ENCODE measurements around the gene NEK8. TPM values are rescaled to one million over a fixed set of nuclear protein-coding genes. Genes with fewer than 3 reads are reported as not detected.

NEK8 gene
- total RNA-seq, result 7.1 TPM

DNA sequence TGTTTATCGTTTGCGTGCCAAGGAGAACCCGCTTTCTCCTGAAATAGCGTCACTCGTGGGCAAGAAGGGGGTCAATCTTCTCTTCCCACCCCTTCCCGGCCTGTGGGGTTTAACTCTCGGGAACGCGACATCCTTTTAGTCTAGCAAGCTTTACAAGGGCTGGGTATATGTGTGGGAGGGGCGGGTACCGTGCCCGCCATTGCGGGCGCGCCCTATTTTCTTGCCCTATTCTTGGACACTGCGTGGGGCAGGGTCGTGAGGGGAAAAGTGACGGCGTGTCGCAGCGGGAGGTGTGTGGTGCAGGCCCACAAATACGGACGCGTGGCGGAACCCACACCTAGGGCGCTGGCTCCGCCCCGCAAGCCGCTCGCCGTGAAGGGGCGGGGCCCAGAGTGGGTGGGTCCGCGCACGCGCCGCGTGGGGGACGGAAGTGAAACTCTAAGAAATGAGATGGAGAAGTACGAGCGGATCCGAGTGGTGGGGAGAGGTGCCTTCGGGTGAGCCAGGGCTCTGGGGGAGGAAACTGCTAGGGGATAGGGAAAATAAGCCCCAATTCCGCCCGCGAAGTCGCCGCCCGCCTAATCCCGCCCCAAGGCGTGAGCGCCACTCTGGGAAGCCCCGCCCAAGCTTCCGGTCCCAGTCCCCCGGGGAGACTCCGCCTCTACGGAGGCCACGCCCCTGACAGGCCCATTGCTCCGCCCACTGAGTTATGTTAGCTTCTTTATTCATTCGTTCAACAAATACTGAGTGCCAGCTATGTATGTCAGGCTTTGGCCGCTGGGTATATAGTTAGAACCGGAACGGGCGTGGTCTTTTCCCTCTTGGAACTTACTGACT, at the start of gene NEK8:
NEK8 (plus strand) TSS at position 425 of the 837 bp plus-strand sequence; CDS start at position 451, 26 bp downstream.

DNA sequence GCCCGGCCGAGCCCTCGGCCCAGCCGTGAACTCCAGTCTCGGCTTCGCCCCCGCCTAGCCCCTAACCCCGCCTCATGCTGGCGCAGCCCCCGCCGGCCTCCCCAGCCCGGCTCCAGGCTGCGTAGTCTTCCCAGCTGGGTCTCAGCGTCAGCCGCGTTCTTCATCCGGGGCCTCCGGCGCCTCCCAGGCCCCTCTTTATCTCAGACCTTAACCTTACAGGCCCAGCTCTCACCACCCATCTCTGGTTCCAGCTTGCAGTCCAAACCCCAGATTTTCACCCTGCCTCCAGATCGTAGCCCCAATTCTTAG, 16.9 kb upstream of the NEK8 start, which contains the start of gene PROCA1:
PROCA1 (minus strand) TSS at position 166 of the 309 bp plus-strand sequence. CDS start 228 bp downstream, outside the sequence.

DNA sequence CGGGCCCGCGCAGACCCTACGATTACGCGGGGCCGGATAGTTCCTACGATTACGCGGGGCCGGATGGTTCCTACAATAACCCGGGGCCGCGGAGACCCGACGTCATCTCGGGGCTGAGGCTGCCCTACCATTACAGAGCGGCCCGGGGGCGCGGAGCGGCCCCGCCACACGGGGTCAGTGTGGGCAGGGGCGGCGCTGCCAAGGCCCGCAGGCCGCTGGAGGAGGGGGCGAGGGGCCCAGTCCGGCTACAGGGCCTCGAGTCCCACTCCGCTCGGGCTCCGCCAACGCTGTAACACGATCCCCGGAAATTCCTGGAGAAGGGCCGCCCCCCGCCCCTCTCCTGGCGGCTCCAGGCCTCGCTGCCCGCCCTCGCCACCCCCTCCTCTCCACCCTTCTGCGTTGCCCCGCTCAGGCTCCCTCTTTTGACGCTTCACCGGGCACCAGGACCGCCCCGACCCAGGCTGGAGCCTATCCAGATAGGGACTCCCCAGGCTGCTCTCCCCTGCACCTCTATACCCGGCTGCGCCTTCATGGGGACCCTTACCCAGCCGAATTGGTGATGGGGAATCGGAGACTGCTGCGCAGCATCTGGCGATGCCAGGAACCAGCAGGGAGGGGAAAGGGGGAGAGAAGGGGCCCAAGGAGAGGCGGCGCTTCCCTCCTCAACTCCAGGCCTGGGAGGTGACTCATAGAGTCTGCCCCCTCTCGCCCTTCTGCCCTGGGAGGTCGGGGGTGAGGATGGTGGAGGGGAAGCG, 10.8 kb upstream of the NEK8 start, which contains the start of gene RAB34:
RAB34 (minus strand) TSS at position 291 of the 755 bp plus-strand sequence. CDS start 602 bp downstream, outside the sequence.

DNA sequence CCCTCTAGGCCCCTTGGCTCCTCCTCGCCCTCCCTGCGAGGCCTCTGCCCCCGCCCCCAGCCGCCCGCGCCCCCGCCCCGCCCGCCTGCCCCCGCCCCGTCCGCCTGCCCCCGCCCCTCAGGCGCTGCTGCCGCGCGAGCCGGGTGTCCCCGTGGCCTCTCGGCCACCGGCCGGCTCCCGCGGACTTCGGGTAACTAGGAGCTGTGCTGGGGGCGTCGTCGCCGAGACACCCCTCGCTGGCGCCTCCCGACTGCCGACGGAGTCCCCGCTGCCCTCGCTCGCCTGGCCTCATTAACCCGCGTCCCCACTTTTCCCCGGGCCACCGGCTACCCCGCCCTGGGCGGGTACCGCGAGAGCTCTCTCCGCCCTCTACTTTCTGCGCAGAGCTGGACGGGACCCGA, 2.4 kb upstream of the NEK8 start, which contains the start of gene TLCD1:
TLCD1 (minus strand) TSS at position 8 of the 401 bp plus-strand sequence. CDS start 136 bp downstream, outside the sequence.

DNA sequence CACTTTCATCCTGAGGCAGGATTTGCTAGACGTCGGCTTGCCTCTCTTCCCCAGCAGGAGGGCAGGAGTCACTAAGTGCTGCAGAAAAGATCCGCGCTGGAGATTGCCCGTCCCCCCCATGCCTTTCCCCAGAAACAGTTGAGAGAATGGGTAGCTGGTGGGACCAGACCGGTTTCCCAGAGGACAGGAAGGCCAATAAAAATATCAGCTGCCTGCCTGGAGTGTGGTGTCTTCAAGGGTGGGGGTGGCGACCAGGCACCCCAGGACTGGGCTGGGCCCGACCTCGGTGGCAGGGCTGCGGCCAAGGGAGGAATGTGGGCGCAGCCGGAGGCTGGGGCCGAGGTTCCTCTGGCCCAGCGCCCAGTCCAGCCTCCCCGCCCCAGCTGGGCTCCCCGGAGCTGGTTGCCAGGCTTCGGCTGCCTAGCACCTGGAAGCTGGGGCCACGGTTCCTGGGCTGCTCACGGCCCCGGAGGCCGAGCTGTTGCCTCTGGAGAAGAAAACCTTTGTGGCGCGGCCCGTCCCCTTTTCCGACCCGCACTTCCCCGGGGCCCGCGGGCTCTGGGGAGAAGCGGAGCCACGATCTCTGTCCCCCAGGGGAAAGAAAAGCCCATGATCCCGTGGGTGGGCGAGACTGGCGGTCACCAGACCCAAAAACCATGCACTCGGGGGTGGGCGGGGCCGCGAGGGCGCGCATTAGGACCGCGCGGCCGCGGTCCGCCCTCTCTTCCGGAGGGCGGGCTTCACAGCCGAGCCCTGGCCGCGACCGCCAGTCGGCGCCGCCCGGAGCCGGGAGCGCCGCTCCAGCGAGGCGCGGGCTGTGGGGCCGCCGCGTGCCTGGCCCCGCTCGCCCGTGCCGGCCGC, 14.9 kb downstream of the NEK8 start, which contains the start of gene TRAF4:
TRAF4 (plus strand) TSS at position 769 of the 861 bp plus-strand sequence. CDS start 102 bp downstream, outside the sequence.

Small RNAs within 50 kb of the gene (small RNA-seq; reads per million reads assigned to genes)
- gene SNORD42A (ENCODE audit: low replicate concordance), result not detected
- gene SNORD42B (ENCODE audit: low replicate concordance), result not detected
- gene SNORD4A (ENCODE audit: low replicate concordance), result not detected
- gene SNORD4B (ENCODE audit: low replicate concordance), result not detected

Other genes starting within 250 kb of the NEK8 start
- gene FOXN1, start 222.4 kb upstream of the NEK8 start, total RNA-seq, result 0.23 TPM
- 102 TPM for gene UNC119, start 176.2 kb upstream of the NEK8 start, total RNA-seq
- gene PIGS, start 157.3 kb upstream of the NEK8 start, total RNA-seq, result 75.0 TPM
- gene ALDOC, start 151.9 kb upstream of the NEK8 start, total RNA-seq, result 15.1 TPM
- 26.7 TPM for gene SPAG5, start 129.8 kb upstream of the NEK8 start, total RNA-seq
- 16.0 TPM for gene RSKR, start 114.6 kb upstream of the NEK8 start, total RNA-seq
- 119 TPM for gene BLTP2, start 83.6 kb upstream of the NEK8 start, total RNA-seq
- gene SDF2, start 66.9 kb upstream of the NEK8 start, total RNA-seq, result 43.9 TPM
- 88.8 TPM for gene SUPT6H, start 66.6 kb upstream of the NEK8 start, total RNA-seq
- 3.3 TPM for gene PROCA1, start 16.9 kb upstream of the NEK8 start, total RNA-seq
- 110 TPM for gene RAB34, start 10.9 kb upstream of the NEK8 start, total RNA-seq
- 613 TPM for gene RPL23A, start 8.8 kb upstream of the NEK8 start, total RNA-seq
- 6.1 TPM for gene TLCD1, start 2.6 kb upstream of the NEK8 start, total RNA-seq
- 141 TPM for gene TRAF4, start 15.2 kb downstream of the NEK8 start, total RNA-seq
- 9.5 TPM for gene FAM222B, start 114.0 kb downstream of the NEK8 start, total RNA-seq
- 38.7 TPM for gene ERAL1, start 126.2 kb downstream of the NEK8 start, total RNA-seq
- gene FLOT2, start 168.9 kb downstream of the NEK8 start, total RNA-seq, result 49.9 TPM
- gene DHRS13, start 174.3 kb downstream of the NEK8 start, total RNA-seq, result 18.7 TPM
- 38.2 TPM for gene PHF12, start 222.7 kb downstream of the NEK8 start, total RNA-seq

Measured in metanephros (tissue), 2 donors.